ENCODE measurements around the gene FBXW4. TPM values are rescaled to one million over a fixed set of nuclear protein-coding genes. Genes with fewer than 3 reads are reported as not detected.

FBXW4 gene
- polyA plus RNA-seq, 1 donor (not counting 4 experiments of a cell fraction or from before 2014, with no cell fraction given): 22.3 TPM

GRCh38 chr10:101710793-101711192 is 15.8 kb upstream of the FBXW4 start:
- no peak overlapping the region for H3K4me3 ChIP-seq (ENCODE audit: control insufficient read depth in 2 of 3, extremely low read depth in 1 of 3, insufficient read depth in 2 of 3, low read depth in 1 of 3, low read length in 3 of 3)
- no peaks in the 10 kb centered on the region for H3K9me3 ChIP-seq (ENCODE audit: control insufficient read depth, low read depth, low read length)
- dilution Hi-C loops (cut with MboI; ENCODE audit: extremely low pct_ligation_motif_present, low sequenced_read_pairs): no loop called here
- no peak overlapping the region for H3K4me2 ChIP-seq (ENCODE audit: control insufficient read depth, extremely low read depth, insufficient read depth, low read depth, low read length)
- TF ChIP-seq CTCF (optimal IDR thresholded peaks at IDR 0.05 in 1 of 3, IDR thresholded peaks at IDR 0.05 in 1 of 3, conservative IDR thresholded peaks at IDR 0.05 in 1 of 3; ENCODE audit: extremely low read depth in 1 of 3, insufficient read depth in 2 of 3, low read length in 3 of 3): no peak
- no peak for TF ChIP-seq EZH2 (IDR thresholded peaks at IDR 0.05; ENCODE audit: low read length)
- FAIRE-seq (peak; percentile 20), DNase-seq (ENCODE audit: low read depth, low spot score) (no peak)
- H3K27me3 ChIP-seq (ENCODE audit: control insufficient read depth, extremely low read depth, insufficient read depth, low read length): peaks cover 13% of the 10 kb centered on the region
- no peak overlapping the region for H3K9ac ChIP-seq (ENCODE audit: control insufficient read depth, extremely low read depth, insufficient read depth, low read length)
- no peaks in the 10 kb centered on the region for H3K36me3 ChIP-seq (ENCODE audit: control insufficient read depth in 2 of 2, extremely low read depth in 1 of 2, insufficient read depth in 2 of 2, low read length in 2 of 2)
- no peaks in the 10 kb centered on the region for H4K20me1 ChIP-seq (ENCODE audit: control insufficient read depth, extremely low read depth, insufficient read depth, low read length)
- no peak overlapping the region for H3K27ac ChIP-seq (ENCODE audit: control insufficient read depth, insufficient read depth, low read length)
- H3K79me2 ChIP-seq (ENCODE audit: control insufficient read depth, insufficient read depth, low read length): no peaks in the 10 kb centered on the region
- no peaks in the 10 kb centered on the region for H3K9me1 ChIP-seq (ENCODE audit: control insufficient read depth, extremely low read depth, insufficient read depth, low read length)
- H3K4me1 ChIP-seq (ENCODE audit: control insufficient read depth, extremely low read depth, insufficient read depth, low read length): no peaks in the 10 kb centered on the region
- no peak overlapping the region for H2AFZ ChIP-seq (ENCODE audit: control insufficient read depth, low read length)

GRCh38 chr10:101710059-101710695 is 15.2 kb upstream of the FBXW4 start:
- H3K4me1 ChIP-seq (ENCODE audit: control insufficient read depth, extremely low read depth, insufficient read depth, low read length): no peaks in the 10 kb centered on the region
- no peaks in the 10 kb centered on the region for H3K9me1 ChIP-seq (ENCODE audit: control insufficient read depth, extremely low read depth, insufficient read depth, low read length)
- H3K27ac ChIP-seq (ENCODE audit: control insufficient read depth, insufficient read depth, low read length): no peak overlapping the region
- no peak for DNase-seq (ENCODE audit: low read depth, low spot score)
- no peaks in the 10 kb centered on the region for H3K36me3 ChIP-seq (ENCODE audit: control insufficient read depth in 2 of 2, extremely low read depth in 1 of 2, insufficient read depth in 2 of 2, low read length in 2 of 2)
- peaks cover 13% of the 10 kb centered on the region for H3K27me3 ChIP-seq (ENCODE audit: control insufficient read depth, extremely low read depth, insufficient read depth, low read length)
- H3K4me3 ChIP-seq (ENCODE audit: control insufficient read depth in 2 of 3, extremely low read depth in 1 of 3, insufficient read depth in 2 of 3, low read depth in 1 of 3, low read length in 3 of 3): no peak overlapping the region
- H3K79me2 ChIP-seq (ENCODE audit: control insufficient read depth, insufficient read depth, low read length): no peaks in the 10 kb centered on the region
- H3K9ac ChIP-seq (ENCODE audit: control insufficient read depth, extremely low read depth, insufficient read depth, low read length): no peak overlapping the region
- TF ChIP-seq EZH2 (IDR thresholded peaks at IDR 0.05; ENCODE audit: low read length) (no peak), CTCF (optimal IDR thresholded peaks at IDR 0.05 in 1 of 3, IDR thresholded peaks at IDR 0.05 in 1 of 3, conservative IDR thresholded peaks at IDR 0.05 in 1 of 3; ENCODE audit: extremely low read depth in 1 of 3, insufficient read depth in 2 of 3, low read length in 3 of 3) (no peak)
- no peaks in the 10 kb centered on the region for H4K20me1 ChIP-seq (ENCODE audit: control insufficient read depth, extremely low read depth, insufficient read depth, low read length)
- no peak for FAIRE-seq
- no peak overlapping the region for H3K4me2 ChIP-seq (ENCODE audit: control insufficient read depth, extremely low read depth, insufficient read depth, low read depth, low read length)
- no peak overlapping the region for H2AFZ ChIP-seq (ENCODE audit: control insufficient read depth, low read length)
- H3K9me3 ChIP-seq (ENCODE audit: control insufficient read depth, low read depth, low read length): no peaks in the 10 kb centered on the region
- dilution Hi-C loops (cut with MboI; ENCODE audit: extremely low pct_ligation_motif_present, low sequenced_read_pairs): no loop called here
